Measurements from ENCODE around the gene SLC8A3. TPM values are rescaled to one million over a fixed set of nuclear protein-coding genes. Genes with fewer than 3 reads are reported as not detected.
A peak's percentile ranks its signal among the peaks of the same experiment; 100 is the strongest.

SLC8A3 gene
- total and polyA plus RNA-seq, 2 of the 13 experiments (the other 11 are each of a cell fraction or from before 2014, with no cell fraction given): 0.01 to 0.02 TPM

DNA sequence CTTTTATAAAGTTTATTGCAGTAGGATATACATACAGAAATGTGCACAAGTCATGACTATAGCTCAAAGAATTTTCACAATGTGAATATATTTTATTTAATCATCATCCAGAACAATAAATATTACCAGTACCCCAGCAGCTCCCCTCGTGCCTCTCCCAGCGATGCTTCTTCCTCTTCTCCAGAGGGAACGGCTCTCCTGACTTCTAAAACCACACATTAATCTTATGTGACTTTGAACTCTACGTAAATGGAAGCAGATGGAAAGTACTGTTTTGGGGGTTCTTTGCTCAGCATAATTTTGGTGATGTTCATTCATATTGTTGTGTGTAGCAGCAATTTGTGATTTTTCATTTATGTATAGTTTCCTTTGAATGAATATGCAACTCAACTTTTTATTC lies 4.6 kb upstream of the SLC8A3 start (continued):
- TF ChIP-seq ZNF770 (CRISPR knock-in tag; IDR thresholded peaks at IDR 0.05) (no peak), TEAD2 (CRISPR knock-in tag; IDR thresholded peaks at IDR 0.05) (no peak), KDM3A (CRISPR knock-in tag; IDR thresholded peaks at IDR 0.05; ENCODE audit: low read depth) (no peak), ZNF775 (CRISPR knock-in tag; IDR thresholded peaks at IDR 0.05; ENCODE audit: borderline replicate concordance) (no peak), SRSF1 (optimal IDR thresholded peaks at IDR 0.05; ENCODE audit: low read depth, low read length) (no peak), HIVEP1 (CRISPR knock-in tag; IDR thresholded peaks at IDR 0.05) (no peak)

DNA sequence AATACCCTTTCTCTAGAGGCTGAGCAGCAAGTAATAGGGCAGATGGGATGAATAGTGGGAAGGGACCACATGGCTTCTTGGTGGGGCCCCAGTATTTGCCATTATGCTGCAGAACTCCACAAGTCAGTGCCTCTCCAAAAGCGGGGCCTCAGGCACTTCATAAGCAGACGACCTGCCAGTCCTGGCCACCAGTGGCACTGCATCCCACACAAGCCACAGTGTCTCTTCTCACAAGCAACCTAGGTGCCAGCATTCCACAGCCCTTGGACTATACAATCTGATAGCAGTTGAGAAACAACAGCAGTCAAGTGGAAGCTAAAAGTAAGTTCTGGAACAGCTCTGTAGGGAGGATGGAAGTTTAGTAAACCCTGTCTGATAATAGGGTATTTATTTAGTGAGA lies 4.2 kb upstream of the SLC8A3 start:
- POLR2A ChIA-PET: no interaction called here
- DNase-seq (ENCODE audit: low spot score): peak; percentile 10
- H3K4me3 ChIP-seq (replicated peaks in 1 of 3; ENCODE audit: insufficient read depth in 1 of 3, low read depth in 2 of 3, low read length in 3 of 3): no peak overlapping the region
- intact Hi-C loops (cut with micrococcal nuclease; ENCODE audit: unreplicated experiment) (no loop called here), in situ Hi-C loops (cut with HindIII; ENCODE audit: extremely low pct_ligation_motif_present, low pct_unique_long_range_greater_than_20kb) (no loop called here)
- no peaks in the 10 kb centered on the region for H3K79me2 ChIP-seq (ENCODE audit: insufficient read depth, low read length)
- no peak overlapping the region for H3K27ac ChIP-seq (ENCODE audit: extremely low read length, insufficient read depth, low read length)
- no peak for FAIRE-seq
- H4K20me1 ChIP-seq (ENCODE audit: insufficient read depth, low read length): no peaks in the 10 kb centered on the region
- H3K27me3 ChIP-seq (ENCODE audit: control insufficient read depth in 1 of 2, insufficient read depth in 2 of 2, low read length in 2 of 2): peaks cover 5 to 31% of the 10 kb centered on the region in 2 experiments; a peak in 4 of 5 replicates
- 0% methylated on average over 2 of the region's 2 CpGs for WGBS (ENCODE audit: low lambda C conversion rate)
- H3K4me1 ChIP-seq (ENCODE audit: insufficient read depth, low read length): peaks cover 4% of the 10 kb centered on the region
- no peaks in the 10 kb centered on the region for H3K36me3 ChIP-seq (replicated peaks in 1 of 2; ENCODE audit: control insufficient read depth in 1 of 2, insufficient read depth in 2 of 2, low read length in 2 of 2)
- H3K9ac ChIP-seq (ENCODE audit: insufficient read depth, low read depth, low read length): no peak overlapping the region
- no TSS peak for BruUV-seq (replicated peaks)
- no peak overlapping the region for H2AFZ ChIP-seq (ENCODE audit: low read length)
- no peak overlapping the region for H3K4me2 ChIP-seq (ENCODE audit: low read depth, low read length)
- peak; percentile 70 for ATAC-seq
- CTCF ChIA-PET (ENCODE audit: low intra/inter-chr PET ratio, low total read pairs): no interaction called here
- no peaks in the 10 kb centered on the region for H3K9me3 ChIP-seq (ENCODE audit: low read length)
- no peak for TF ChIP-seq TSC22D2 (CRISPR knock-in tag; IDR thresholded peaks at IDR 0.05; ENCODE audit: borderline replicate concordance)
- TF ChIP-seq, protein P1, sequence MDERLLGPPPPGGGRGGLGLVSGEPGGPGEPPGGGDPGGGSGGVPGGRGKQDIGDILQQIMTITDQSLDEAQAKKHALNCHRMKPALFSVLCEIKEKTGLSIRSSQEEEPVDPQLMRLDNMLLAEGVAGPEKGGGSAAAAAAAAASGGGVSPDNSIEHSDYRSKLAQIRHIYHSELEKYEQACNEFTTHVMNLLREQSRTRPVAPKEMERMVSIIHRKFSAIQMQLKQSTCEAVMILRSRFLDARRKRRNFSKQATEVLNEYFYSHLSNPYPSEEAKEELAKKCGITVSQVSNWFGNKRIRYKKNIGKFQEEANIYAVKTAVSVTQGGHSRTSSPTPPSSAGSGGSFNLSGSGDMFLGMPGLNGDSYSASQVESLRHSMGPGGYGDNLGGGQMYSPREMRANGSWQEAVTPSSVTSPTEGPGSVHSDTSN (CRISPR knock-in tag; IDR thresholded peaks at IDR 0.05): no peak
- TF ChIP-seq, protein P2, sequence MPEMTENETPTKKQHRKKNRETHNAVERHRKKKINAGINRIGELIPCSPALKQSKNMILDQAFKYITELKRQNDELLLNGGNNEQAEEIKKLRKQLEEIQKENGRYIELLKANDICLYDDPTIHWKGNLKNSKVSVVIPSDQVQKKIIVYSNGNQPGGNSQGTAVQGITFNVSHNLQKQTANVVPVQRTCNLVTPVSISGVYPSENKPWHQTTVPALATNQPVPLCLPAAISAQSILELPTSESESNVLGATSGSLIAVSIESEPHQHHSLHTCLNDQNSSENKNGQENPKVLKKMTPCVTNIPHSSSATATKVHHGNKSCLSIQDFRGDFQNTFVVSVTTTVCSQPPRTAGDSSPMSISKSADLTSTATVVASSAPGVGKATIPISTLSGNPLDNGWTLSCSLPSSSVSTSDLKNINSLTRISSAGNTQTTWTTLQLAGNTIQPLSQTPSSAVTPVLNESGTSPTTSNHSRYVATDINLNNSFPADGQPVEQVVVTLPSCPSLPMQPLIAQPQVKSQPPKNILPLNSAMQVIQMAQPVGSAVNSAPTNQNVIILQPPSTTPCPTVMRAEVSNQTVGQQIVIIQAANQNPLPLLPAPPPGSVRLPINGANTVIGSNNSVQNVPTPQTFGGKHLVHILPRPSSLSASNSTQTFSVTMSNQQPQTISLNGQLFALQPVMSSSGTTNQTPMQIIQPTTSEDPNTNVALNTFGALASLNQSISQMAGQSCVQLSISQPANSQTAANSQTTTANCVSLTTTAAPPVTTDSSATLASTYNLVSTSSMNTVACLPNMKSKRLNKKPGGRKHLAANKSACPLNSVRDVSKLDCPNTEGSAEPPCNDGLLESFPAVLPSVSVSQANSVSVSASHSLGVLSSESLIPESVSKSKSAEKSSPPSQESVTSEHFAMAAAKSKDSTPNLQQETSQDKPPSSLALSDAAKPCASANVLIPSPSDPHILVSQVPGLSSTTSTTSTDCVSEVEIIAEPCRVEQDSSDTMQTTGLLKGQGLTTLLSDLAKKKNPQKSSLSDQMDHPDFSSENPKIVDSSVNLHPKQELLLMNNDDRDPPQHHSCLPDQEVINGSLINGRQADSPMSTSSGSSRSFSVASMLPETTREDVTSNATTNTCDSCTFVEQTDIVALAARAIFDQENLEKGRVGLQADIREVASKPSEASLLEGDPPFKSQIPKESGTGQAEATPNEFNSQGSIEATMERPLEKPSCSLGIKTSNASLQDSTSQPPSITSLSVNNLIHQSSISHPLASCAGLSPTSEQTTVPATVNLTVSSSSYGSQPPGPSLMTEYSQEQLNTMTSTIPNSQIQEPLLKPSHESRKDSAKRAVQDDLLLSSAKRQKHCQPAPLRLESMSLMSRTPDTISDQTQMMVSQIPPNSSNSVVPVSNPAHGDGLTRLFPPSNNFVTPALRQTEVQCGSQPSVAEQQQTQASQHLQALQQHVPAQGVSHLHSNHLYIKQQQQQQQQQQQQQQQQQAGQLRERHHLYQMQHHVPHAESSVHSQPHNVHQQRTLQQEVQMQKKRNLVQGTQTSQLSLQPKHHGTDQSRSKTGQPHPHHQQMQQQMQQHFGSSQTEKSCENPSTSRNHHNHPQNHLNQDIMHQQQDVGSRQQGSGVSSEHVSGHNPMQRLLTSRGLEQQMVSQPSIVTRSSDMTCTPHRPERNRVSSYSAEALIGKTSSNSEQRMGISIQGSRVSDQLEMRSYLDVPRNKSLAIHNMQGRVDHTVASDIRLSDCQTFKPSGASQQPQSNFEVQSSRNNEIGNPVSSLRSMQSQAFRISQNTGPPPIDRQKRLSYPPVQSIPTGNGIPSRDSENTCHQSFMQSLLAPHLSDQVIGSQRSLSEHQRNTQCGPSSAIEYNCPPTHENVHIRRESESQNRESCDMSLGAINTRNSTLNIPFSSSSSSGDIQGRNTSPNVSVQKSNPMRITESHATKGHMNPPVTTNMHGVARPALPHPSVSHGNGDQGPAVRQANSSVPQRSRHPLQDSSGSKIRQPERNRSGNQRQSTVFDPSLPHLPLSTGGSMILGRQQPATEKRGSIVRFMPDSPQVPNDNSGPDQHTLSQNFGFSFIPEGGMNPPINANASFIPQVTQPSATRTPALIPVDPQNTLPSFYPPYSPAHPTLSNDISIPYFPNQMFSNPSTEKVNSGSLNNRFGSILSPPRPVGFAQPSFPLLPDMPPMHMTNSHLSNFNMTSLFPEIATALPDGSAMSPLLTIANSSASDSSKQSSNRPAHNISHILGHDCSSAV (CRISPR knock-in tag; IDR thresholded peaks at IDR 0.05; ENCODE audit: borderline replicate concordance): no peak
- TF ChIP-seq SAP130 (CRISPR knock-in tag; IDR thresholded peaks at IDR 0.05; ENCODE audit: low read depth): no peak
- no peak for TF ChIP-seq NFKBIZ (CRISPR knock-in tag; IDR thresholded peaks at IDR 0.05)
- TF ChIP-seq ZNF256 (CRISPR knock-in tag; conservative IDR thresholded peaks at IDR 0.05): no peak
- TF ChIP-seq HNRNPUL1 (IDR thresholded peaks at IDR 0.05; ENCODE audit: low read depth, low read length): no peak
